PC-9 (cell line): Measurements from ENCODE around the gene MUC22.

Experiments used
- EZH2 ChIP-seq: fragments of 200-600 bp; sonication (generic); IDR thresholded peaks from 2 replicates; pipeline ENCODE4 v1.8.0; 2017; ENCODE audit warnings: antibody characterized with exemption, low read depth
- TF ChIP-seq, protein P1 (sequence below): fragments of 200-600 bp; sonication (generic); conservative IDR thresholded peaks from 2 replicates; pipeline ENCODE4 v1.6.1; 2017; ENCODE audit warnings: mixed run types, antibody characterized with exemption, mild to moderate bottlenecking, moderate library complexity

DNA sequence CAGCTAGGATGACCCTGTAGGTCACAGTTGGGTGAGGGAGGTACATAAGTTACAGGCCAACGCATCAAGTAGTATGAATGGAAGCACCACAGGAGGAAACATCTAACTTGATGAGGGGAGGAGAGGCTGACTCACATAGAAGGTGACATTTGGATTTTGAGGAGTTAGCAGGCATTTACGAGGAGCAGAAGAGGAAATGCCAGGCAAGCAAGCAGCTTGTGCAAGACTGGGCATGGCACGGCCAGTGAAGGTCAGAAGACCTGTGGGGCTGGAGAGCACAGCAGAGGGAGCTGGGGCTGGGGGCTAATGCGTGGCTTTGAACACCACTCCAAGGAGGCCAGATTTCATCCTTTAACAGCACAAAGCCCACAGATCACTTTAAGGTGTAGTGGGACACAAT is 37.8 kb downstream of the MUC22 start:
- TF ChIP-seq, protein P1, sequence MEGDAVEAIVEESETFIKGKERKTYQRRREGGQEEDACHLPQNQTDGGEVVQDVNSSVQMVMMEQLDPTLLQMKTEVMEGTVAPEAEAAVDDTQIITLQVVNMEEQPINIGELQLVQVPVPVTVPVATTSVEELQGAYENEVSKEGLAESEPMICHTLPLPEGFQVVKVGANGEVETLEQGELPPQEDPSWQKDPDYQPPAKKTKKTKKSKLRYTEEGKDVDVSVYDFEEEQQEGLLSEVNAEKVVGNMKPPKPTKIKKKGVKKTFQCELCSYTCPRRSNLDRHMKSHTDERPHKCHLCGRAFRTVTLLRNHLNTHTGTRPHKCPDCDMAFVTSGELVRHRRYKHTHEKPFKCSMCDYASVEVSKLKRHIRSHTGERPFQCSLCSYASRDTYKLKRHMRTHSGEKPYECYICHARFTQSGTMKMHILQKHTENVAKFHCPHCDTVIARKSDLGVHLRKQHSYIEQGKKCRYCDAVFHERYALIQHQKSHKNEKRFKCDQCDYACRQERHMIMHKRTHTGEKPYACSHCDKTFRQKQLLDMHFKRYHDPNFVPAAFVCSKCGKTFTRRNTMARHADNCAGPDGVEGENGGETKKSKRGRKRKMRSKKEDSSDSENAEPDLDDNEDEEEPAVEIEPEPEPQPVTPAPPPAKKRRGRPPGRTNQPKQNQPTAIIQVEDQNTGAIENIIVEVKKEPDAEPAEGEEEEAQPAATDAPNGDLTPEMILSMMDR: no peak
- no peak for TF ChIP-seq EZH2
